Amygdala (tissue), 56 donors: Measurements from ENCODE around the gene SIGLEC8.
"Not testable (repeated sequence)": the region's sequence is repeated elsewhere in the genome, so short reads cannot be mapped to it uniquely, and the experiment has no call there.

Experiments
- DNase-seq, 56 donors: peaks; one replicate each; lab custom pipeline; 2025; lab: John Stamatoyannopoulos, UW

Gene SIGLEC8

DNA sequence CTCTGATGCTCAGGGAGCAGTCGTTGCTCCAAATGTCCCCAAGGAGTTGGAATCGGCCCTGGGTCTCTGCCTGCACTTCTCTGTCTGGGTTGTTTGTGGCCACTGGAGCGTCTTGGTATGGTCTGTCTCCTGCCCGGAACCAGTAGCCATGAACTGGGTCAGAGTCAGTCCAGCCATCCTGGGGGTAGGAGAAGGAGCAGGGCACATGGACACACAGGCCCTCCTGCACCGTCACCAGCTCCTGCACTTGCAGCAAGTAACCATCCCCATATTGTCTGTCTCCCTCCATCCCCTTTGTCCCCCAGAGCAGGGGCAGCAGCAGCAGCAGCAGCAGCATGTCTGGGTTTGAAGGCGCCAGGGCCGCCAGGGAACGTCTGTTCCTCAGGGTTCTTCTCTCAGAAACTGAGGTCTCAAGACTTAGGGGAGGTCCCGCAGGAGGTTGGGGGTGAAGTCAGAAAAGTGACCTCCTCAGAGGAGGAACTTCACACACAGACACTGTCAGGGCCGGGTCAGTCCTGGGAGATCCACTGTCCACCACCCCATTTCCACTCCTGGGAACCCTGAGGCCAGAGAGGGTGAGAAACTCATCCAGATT, at the start of gene SIGLEC8:
SIGLEC8 (minus strand) TSS at position 404 of the 595 bp plus-strand sequence; CDS start at position 337, 67 bp downstream.
- DNase-seq = no peak

GRCh38 chr19:51507640-51508058, 49.4 kb upstream of the SIGLEC8 start:
- no peak for DNase-seq

DNA sequence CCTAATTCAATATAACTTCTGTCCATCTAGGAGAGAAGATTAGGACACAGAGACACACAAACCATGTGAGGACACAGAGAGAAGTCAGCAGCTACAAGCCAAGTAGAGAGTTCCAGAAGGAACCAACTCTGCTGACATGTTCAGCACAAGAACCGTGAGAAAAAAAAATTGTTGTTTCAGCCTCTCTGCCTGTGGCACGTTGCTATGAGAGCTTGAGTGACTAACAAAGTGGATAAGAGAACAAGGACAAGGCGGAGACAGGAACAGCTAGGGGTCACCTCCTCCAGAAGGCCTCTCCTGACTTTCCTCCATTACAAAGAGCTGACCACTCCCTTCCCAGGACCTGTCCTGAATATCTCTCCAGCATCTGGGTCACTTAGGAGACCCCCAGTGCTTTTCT, 48.9 kb upstream of the SIGLEC8 start:
- DNase-seq = no peak

DNA sequence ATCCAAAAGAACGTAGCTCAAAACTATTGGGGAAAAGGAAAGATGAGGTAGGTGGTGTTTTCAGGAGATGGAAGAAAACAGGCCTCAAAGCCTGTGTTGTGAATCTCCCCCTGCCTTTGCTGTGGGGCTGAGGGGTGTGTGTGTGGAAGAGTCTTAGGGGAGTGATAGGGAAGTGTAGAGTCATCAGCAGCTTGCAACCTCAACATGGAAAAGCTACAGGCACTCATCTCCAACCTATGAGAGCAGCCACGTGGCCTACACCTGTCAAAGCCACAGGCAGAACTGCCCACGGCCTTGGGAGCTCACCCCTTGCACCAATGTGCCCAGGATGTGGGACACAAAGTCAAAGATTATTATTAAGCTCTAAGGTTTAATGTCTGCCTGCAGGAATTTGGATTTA, 47.6 kb upstream of the SIGLEC8 start:
- no peak for DNase-seq

- no peak for DNase-seq
Measured at GRCh38 chr19:51503896-51504295, 45.6 kb upstream of the SIGLEC8 start.

- no peak for DNase-seq
Measured at GRCh38 chr19:51503286-51503817, 45.1 kb upstream of the SIGLEC8 start.

GRCh38 chr19:51501594-51502263, 43.5 kb upstream of the SIGLEC8 start, which contains the start of gene SIGLEC12:
Gene SIGLEC12, minus strand, starts transcription at chr19:51501800. Its CDS starts 67 bp downstream, at chr19:51501733.
- DNase-seq = peak in 21 of 56 donors; percentile 0 to 41 (median 8)

DNA sequence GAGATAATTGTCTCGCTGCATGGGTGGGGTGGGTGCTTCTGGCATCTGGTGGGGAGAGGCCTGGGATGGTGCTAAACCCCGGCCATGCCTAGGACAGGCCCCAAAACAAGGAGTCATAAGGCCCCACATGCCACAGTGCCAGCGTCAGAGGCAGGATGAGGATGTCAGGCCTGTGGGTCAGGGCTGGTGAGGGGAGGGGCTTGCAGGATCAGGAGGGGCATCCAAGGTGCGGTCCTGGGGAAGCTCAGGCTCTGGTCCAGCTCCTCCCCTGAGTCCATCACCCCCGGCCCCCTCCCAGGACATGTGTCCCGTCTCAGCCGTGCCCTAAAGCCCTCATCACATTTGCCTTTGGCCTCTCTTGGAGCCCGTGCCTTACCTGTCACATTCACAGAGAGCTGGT, 42.7 kb upstream of the SIGLEC8 start:
- not testable (repeated sequence) for DNase-seq

- no peak for DNase-seq
Measured at GRCh38 chr19:51497666-51498065, 39.4 kb upstream of the SIGLEC8 start.

DNA sequence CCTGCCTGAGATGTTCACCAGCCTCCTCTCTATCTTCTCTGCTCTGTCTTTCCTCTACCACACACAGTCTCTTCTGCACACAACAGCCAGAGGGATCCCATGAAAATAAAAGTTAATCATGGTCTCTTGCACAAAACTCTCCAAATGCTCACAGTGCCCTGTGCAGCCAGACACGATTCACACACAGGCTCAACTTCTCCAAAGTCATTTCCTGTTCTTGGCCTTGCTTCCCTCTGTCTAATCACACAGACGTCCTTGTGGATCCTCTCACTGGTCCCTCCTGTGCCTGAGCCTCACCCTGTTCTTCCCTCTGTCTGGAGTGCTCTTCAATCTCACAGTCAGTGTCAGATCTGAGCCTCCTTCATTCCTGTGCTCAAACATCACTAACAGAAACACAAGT, 35.5 kb upstream of the SIGLEC8 start:
- DNase-seq = peak in 1 of 56 donors; percentile 2

GRCh38 chr19:51491586-51491985, 33.3 kb upstream of the SIGLEC8 start:
- no peak for DNase-seq

- no peak for DNase-seq
Measured at GRCh38 chr19:51490676-51491075, 32.4 kb upstream of the SIGLEC8 start.

- DNase-seq = no peak
Measured at GRCh38 chr19:51489113-51489512, 30.9 kb upstream of the SIGLEC8 start.

DNA sequence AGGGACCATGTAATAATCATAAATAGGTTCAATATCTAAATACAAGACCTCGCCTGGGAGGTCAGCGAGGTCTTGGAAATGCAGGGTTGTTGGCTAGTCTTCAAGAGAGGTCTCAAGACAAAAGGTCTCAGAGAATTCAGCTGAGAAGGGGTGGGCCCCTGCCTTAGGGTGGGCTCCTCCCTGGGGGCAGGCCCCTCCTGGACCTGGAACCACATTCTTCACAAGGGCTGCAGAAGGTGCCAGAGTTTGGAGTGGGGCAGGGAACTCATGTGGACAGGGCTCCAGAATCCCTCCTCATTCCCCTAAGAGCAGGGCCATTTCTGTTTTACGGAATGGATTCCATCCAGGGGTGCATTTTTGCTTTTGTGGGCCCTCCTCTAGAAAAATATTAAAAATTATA, 30.2 kb upstream of the SIGLEC8 start:
- no peak for DNase-seq

DNA sequence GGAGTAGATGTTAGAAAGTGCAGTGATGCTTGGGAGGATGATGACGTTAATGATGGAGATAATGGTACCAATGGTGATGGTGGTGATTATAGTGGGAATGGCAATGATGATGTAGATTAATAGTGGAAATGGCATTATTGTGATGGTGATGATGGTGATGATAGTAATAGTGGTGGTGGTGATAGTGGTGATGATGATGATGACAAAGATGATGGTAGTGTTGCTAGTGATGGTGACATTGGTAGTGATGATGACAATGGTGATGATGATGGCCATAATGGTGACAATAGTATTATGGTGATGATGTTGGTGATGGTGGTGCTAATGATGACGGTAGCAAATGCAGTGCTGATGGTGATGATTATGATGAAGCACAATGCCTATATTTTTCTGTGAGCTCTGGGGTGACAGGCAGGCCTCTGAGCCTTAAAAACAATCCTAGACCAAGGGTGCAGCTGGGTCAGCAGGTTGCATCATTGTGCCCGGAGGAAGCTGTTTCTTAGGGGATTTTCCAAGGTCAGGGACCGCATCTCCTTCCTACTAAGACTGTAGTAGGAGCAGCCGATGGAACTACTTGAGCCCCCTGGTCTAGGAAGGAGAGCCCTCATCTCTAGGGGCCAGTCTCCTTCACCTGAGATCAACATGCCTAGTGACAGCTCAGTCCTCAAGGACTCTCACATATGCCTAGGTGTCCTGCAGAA, 27.9 kb upstream of the SIGLEC8 start:
- DNase-seq = no peak

GRCh38 chr19:51480590-51480989, 22.3 kb upstream of the SIGLEC8 start:
- DNase-seq = no peak

- no peak for DNase-seq
Measured at GRCh38 chr19:51479531-51480331, 21.5 kb upstream of the SIGLEC8 start.

DNA sequence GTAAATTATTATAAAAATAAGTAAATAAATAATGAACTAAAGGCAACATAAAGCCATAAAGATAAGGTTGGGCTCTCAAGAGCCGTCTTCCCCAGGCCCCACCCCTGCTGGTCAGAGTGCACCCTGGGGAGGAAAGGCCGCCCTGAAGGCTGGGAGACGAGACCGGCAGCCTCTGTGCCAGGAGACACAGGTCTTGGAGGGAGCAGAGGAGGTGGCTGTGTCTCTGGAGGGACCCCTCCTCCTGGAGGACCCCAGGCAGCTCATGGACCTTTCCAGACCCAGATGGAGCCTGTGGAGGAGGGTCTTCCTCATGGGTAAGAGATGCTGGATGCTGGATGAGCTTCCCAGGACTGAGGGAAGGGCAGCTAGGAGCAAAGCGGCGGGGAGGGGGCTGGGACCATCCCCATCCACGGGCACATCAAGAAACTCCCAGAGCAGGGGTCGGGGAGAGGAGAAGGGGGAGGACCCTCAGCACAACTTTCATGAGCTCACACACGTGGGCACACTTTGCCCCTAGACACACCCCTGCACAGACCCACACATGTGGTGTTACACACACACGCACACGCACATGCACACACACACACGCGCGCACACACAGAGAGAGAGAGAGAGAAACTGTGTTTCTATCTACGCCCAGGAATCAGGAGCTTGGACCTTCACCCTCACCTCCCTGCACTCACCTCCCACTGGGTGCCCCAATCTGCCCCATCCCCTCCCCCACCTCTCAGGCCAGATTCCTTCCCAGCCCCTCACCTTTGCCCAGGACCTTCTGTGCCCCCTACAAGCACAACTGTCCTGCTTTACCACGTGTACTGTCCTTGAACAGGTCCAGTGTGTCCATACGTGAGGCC, 20.4 kb upstream of the SIGLEC8 start, which contains the start of gene CEACAM18:
CEACAM18 (plus strand) TSS at position 159 of the 854 bp plus-strand sequence.
- no peak for DNase-seq

DNA sequence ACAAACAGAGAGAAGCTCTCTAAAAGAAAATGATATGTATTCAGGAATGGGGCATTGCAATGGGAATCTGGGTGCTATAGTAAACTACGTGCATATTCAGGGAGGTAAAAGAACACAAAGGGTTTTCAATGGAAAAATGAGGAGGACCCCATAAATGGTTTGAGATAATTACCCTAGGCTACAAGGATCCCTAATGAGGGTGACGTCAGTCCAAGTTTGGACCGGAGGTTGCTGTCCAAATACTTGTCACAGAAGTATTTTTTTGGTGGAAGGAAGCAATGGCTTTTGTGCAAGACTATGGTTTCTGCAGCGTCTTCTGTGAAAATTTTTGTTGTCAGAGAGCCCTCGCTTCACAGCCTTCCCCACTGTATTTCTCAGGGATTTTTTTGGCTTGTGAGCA, 19.1 kb upstream of the SIGLEC8 start:
- no peak for DNase-seq
